Fibroblast of lung (primary cell): Measurements from ENCODE around the gene IQSEC3.

Experiments used
- EZH2 ChIP-seq: IDR thresholded peaks from 2 replicates; pipeline ENCODE4 v1.5.1; 2012; ENCODE audit warnings: low read length, control low read depth, mild to moderate bottlenecking; ENCODE audit errors: missing control alignments
- TF ChIP-seq, protein P1 (sequence below), 2 donors: IDR thresholded peaks in 1 of 2; conservative IDR thresholded peaks in 1 of 2; 1 replicate in 1 of 2; 2 replicates in 1 of 2; pipeline ENCODE4 v1.5.1; 2011 to 2012; ENCODE audit warnings: low read length in 2 of 2, control low read depth in 1 of 2, inconsistent platforms in 1 of 2, low read depth in 1 of 2, mild to moderate bottlenecking in 1 of 2

DNA sequence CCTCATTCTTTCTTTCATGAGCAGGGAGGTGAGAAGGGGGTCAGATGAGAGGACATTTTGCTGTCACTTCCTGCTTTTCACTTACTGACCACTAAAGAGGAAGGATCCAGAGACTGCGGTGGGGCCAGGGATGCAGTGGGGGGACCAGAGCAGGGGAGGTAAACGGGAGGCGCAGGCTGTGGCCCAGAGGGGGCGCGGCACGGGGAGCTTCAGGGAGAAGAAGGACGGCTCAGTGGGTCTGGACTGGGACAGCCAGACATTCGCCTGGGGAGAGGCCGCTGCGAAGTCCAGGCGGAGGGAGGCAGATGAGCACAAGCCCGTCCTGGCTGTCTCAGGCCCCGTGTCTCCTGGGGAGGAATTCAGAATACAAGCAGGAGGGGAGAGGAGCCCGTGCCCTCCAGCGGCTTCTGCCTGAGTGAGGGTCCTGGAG is 106.2 kb downstream of the IQSEC3 start:
- TF ChIP-seq, protein P1, sequence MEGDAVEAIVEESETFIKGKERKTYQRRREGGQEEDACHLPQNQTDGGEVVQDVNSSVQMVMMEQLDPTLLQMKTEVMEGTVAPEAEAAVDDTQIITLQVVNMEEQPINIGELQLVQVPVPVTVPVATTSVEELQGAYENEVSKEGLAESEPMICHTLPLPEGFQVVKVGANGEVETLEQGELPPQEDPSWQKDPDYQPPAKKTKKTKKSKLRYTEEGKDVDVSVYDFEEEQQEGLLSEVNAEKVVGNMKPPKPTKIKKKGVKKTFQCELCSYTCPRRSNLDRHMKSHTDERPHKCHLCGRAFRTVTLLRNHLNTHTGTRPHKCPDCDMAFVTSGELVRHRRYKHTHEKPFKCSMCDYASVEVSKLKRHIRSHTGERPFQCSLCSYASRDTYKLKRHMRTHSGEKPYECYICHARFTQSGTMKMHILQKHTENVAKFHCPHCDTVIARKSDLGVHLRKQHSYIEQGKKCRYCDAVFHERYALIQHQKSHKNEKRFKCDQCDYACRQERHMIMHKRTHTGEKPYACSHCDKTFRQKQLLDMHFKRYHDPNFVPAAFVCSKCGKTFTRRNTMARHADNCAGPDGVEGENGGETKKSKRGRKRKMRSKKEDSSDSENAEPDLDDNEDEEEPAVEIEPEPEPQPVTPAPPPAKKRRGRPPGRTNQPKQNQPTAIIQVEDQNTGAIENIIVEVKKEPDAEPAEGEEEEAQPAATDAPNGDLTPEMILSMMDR (conservative IDR thresholded peaks at IDR 0.05 in 1 of 2, IDR thresholded peaks at IDR 0.05 in 1 of 2; ENCODE audit: low read depth in 1 of 2, low read length in 2 of 2): no peak
- TF ChIP-seq EZH2: no peak
